DMS79 (cell line): ENCODE data around the gene CHKB.
"Not testable (repeated sequence)": the region's sequence is repeated elsewhere in the genome, so short reads cannot be mapped to it uniquely, and the experiment has no call there.

ENCODE experiments used
- DNase-seq: peaks from one replicate; lab custom pipeline; 2025; lab: John Stamatoyannopoulos, UW

CHKB gene

GRCh38 chr22:50582493-50583293 lies at the start of gene CHKB:
CHKB (minus strand) TSS chr22:50582849; CDS start chr22:50582781, 68 bp downstream.
- peak; percentile 82 for DNase-seq

- DNase-seq: no peak
These were observed 47.7 kb upstream of the CHKB start for GRCh38 chr22:50630376-50630775.

- no peak for DNase-seq
These were observed 46.0 kb upstream of the CHKB start for GRCh38 chr22:50628543-50629134.

GRCh38 chr22:50627642-50628542 lies 45.2 kb upstream of the CHKB start, which contains the start of gene ARSA:
ARSA (minus strand) TSS chr22:50628152; CDS start chr22:50627779, 373 bp downstream.
- DNase-seq: peak; percentile 22

- DNase-seq: no peak
These were observed 44.4 kb upstream of the CHKB start for GRCh38 chr22:50626850-50627641.

GRCh38 chr22:50626314-50626849 lies 43.7 kb upstream of the CHKB start:
- no peak for DNase-seq

GRCh38 chr22:50625568-50626313 lies 43.1 kb upstream of the CHKB start:
- DNase-seq: no peak

- DNase-seq: no peak
These were observed 42.5 kb upstream of the CHKB start for GRCh38 chr22:50625131-50625567.

GRCh38 chr22:50624347-50625130 lies 41.9 kb upstream of the CHKB start:
- no peak for DNase-seq

GRCh38 chr22:50622723-50623327 lies 40.2 kb upstream of the CHKB start:
- peak; percentile 67 for DNase-seq

- DNase-seq: no peak
These were observed 39.5 kb upstream of the CHKB start for GRCh38 chr22:50621948-50622722.

- DNase-seq: no peak
These were observed 38.8 kb upstream of the CHKB start for GRCh38 chr22:50621356-50621880.

- DNase-seq: peak; percentile 32
These were observed 38.1 kb upstream of the CHKB start for GRCh38 chr22:50620593-50621355.

GRCh38 chr22:50614296-50614695 lies 31.6 kb upstream of the CHKB start:
- DNase-seq: not testable (repeated sequence)

GRCh38 chr22:50613291-50613981 lies 30.8 kb upstream of the CHKB start:
- no peak for DNase-seq

- DNase-seq: no peak
These were observed 30.0 kb upstream of the CHKB start for GRCh38 chr22:50612528-50613221.
